Measurements from ENCODE around the gene ZNF281.

GRCh38 chr1:200372095-200372884, 37.5 kb downstream of the ZNF281 start:
- no peak for TF ChIP-seq KLF16 (tag by site-specific recombination; IDR thresholded peaks at IDR 0.05)
- TF ChIP-seq ZNF146 (tag by site-specific recombination; IDR thresholded peaks at IDR 0.05) = no peak
- TF ChIP-seq CTCF (tag by site-specific recombination; IDR thresholded peaks at IDR 0.05) = no peak
